ENCODE results near the gene EP400. TPM values are rescaled to one million over a fixed set of nuclear protein-coding genes. Genes with fewer than 3 reads are reported as not detected.

The EP400 gene
- total and polyA plus RNA-seq, 2 of the 4 experiments (the other 2 are of a cell fraction) = 4.3 to 11.4 TPM

- Histone ChIP-seq H3K56ac (ENCODE audit: extremely low read depth, insufficient read depth, low read length) (no peak overlapping the region), H4K8ac (ENCODE audit: low read depth in 2 of 2, low read length in 2 of 2) (no peak overlapping the region), H2BK15ac (ENCODE audit: low read depth, low read length) (no peak overlapping the region), H3K4me2 (ENCODE audit: low read depth, low read length) (no peak overlapping the region), H3K9me3 (ENCODE audit: control insufficient read depth, insufficient read depth, low read length) (no peaks in the 10 kb centered on the region), H2AFZ (replicated peaks; ENCODE audit: low read length, poor library complexity) (no peak overlapping the region), H3K9me1 (ENCODE audit: insufficient read depth, low read length) (no peaks in the 10 kb centered on the region), H3K14ac (replicated peaks; ENCODE audit: low read depth, low read length) (no peak overlapping the region), H2AK5ac (ENCODE audit: low read depth, low read length) (no peak overlapping the region), H3K27ac (ENCODE audit: insufficient read depth, low read length) (no peak overlapping the region), H3K4me3 (ENCODE audit: insufficient read depth, low read depth, low read length) (no peak overlapping the region), H2BK20ac (ENCODE audit: low read depth, low read length) (no peak overlapping the region), H4K20me1 (ENCODE audit: insufficient read depth, low read length) (no peaks in the 10 kb centered on the region), H3K18ac (ENCODE audit: low read depth, low read length) (no peak overlapping the region), H3K4me1 (ENCODE audit: control insufficient read depth, insufficient read depth, low read length) (no peaks in the 10 kb centered on the region), H2BK5ac (ENCODE audit: low read depth, low read length, poor library complexity, severe bottlenecking) (no peak overlapping the region), H3K4ac (ENCODE audit: low read depth, low read length) (no peak overlapping the region), H3K23ac (ENCODE audit: low read depth, low read length) (no peak overlapping the region), H4K91ac (ENCODE audit: insufficient read depth, low read depth, low read length) (no peak overlapping the region), H4K5ac (ENCODE audit: low read depth, low read length) (no peak overlapping the region), H3K79me1 (ENCODE audit: low read depth in 1 of 2, low read length in 2 of 2) (no peaks in the 10 kb centered on the region), H3K36me3 (ENCODE audit: control insufficient read depth, insufficient read depth, low read length) (peaks cover 41% of the 10 kb centered on the region), H3K27me3 (ENCODE audit: control insufficient read depth, insufficient read depth, low read length) (no peaks in the 10 kb centered on the region), H2BK120ac (ENCODE audit: low read depth, low read length) (no peak overlapping the region), H2AK9ac (replicated peaks; ENCODE audit: low read depth, low read length, poor library complexity) (no peak overlapping the region), H3K9ac (ENCODE audit: low read depth, low read length) (no peak overlapping the region)
- WGBS, 2 experiments (ENCODE audit: extremely low coverage in 2 of 2, insufficient read length in 1 of 2) = 94% methylated on average over 6 of the region's 14 CpGs; no CpG with 5 or more reads in 1 of the 2 experiments
- TF ChIP-seq MAFK (IDR thresholded peaks at IDR 0.05; ENCODE audit: low read depth, low read length) = no peak
- TF ChIP-seq SMC3 (IDR thresholded peaks at IDR 0.05; ENCODE audit: low read depth, low read length) = no peak
- TF ChIP-seq POLR2A (IDR thresholded peaks at IDR 0.05; ENCODE audit: low read depth, low read length) = no peak
- TF ChIP-seq FOS (IDR thresholded peaks at IDR 0.05; ENCODE audit: low read depth, low read length) = no peak
- no peak for TF ChIP-seq ELK1 (IDR thresholded peaks at IDR 0.05; ENCODE audit: borderline replicate concordance, low read depth, low read length)
- no peak for TF ChIP-seq RCOR1 (IDR thresholded peaks at IDR 0.05; ENCODE audit: insufficient replicate concordance, low read length)
- TF ChIP-seq CEBPB (IDR thresholded peaks at IDR 0.05; ENCODE audit: low read depth, low read length) = no peak
- TF ChIP-seq NFE2L2 (IDR thresholded peaks at IDR 0.05; ENCODE audit: low read depth, low read length) = no peak
- no peak for TF ChIP-seq CTCF (conservative IDR thresholded peaks at IDR 0.05; ENCODE audit: low read depth, low read length)
- no peak for TF ChIP-seq MAZ (IDR thresholded peaks at IDR 0.05; ENCODE audit: borderline replicate concordance, low read depth, low read length)
- no peak for TF ChIP-seq CHD1 (IDR thresholded peaks at IDR 0.05; ENCODE audit: low read depth, low read length)
- no peak for TF ChIP-seq RFX5 (IDR thresholded peaks at IDR 0.05; ENCODE audit: low read depth, low read length)
- intact Hi-C loops (cut with micrococcal nuclease) (no loop called here), in situ Hi-C loops (cut with MboI; ENCODE audit: low sequenced_read_pairs) (no loop called here), dilution Hi-C loops (cut with HindIII; ENCODE audit: low sequenced_read_pairs, unreplicated experiment) (no loop called here)
- CTCF ChIA-PET = no interaction called here
- POLR2A ChIA-PET (ENCODE audit: unreplicated experiment) = no interaction called here
- no peak for DNase-seq
- no peak for ATAC-seq (ENCODE audit: low read depth)
- BruUV-seq (replicated peaks) = no TSS peak
Observed at GRCh38 chr12:132121283-132121682, 171.5 kb downstream of the EP400 start.
